Osteoblast (primary cell): Measurements from ENCODE around the gene SND1. TPM values are rescaled to one million over a fixed set of nuclear protein-coding genes. Genes with fewer than 3 reads are reported as not detected.

Experiments used
- DNase-seq: peaks from one replicate; pipeline ENCODE4 v3.0.0; 2011; ENCODE audit warnings: low spot score, mixed read lengths; ENCODE audit not compliant: insufficient read length; ENCODE audit errors: missing footprints
- H2AFZ ChIP-seq: 2 replicates; pipeline ENCODE4 v1.6.0; 2011; ENCODE audit warnings: mild to moderate bottlenecking, low read length
- H3K27ac ChIP-seq: 2 replicates; pipeline ENCODE4 v1.5.1; 2011; ENCODE audit warnings: mild to moderate bottlenecking, low read depth, low read length, moderate library complexity
- H3K27me3 ChIP-seq: 2 replicates; pipeline ENCODE4 v1.6.0; 2012; ENCODE audit warnings: mild to moderate bottlenecking, control low read depth, inconsistent platforms, low read length, moderate library complexity; ENCODE audit not compliant: insufficient read depth
- H3K36me3 ChIP-seq: 2 replicates; pipeline ENCODE4 v1.5.1; 2011; ENCODE audit warnings: mild to moderate bottlenecking, low read length, control low read depth, moderate library complexity; ENCODE audit not compliant: insufficient read depth
- H3K4me1 ChIP-seq: 2 replicates; pipeline ENCODE4 v1.5.1; 2011; ENCODE audit warnings: mild to moderate bottlenecking, low read length, control low read depth, moderate library complexity; ENCODE audit not compliant: insufficient read depth
- H3K4me2 ChIP-seq: 2 replicates; pipeline ENCODE4 v1.6.0; 2011; ENCODE audit warnings: mild to moderate bottlenecking, low read length; ENCODE audit not compliant: insufficient read depth
- H3K4me3 ChIP-seq: fragments of 200-600 bp; sonication (generic); 3 replicates; pipeline ENCODE4 v1.5.1; 2012; ENCODE audit warnings: mild to moderate bottlenecking, low read length, inconsistent platforms; ENCODE audit not compliant: insufficient read depth
- H3K79me2 ChIP-seq: 2 replicates; pipeline ENCODE4 v1.6.0; 2012; ENCODE audit warnings: mild to moderate bottlenecking, low read length, control low read depth, inconsistent platforms; ENCODE audit not compliant: insufficient read depth
- H3K9me3 ChIP-seq: 2 replicates; pipeline ENCODE4 v1.5.1; 2011; ENCODE audit warnings: low read depth, low read length, control low read depth
- H4K20me1 ChIP-seq: 2 replicates; pipeline ENCODE4 v1.6.0; 2012; ENCODE audit warnings: mild to moderate bottlenecking, low read length, control low read depth; ENCODE audit not compliant: insufficient read depth
- CTCF ChIP-seq: IDR thresholded peaks from 2 replicates; pipeline ENCODE4 v1.5.1; 2011; ENCODE audit warnings: mild to moderate bottlenecking, low read depth, low read length, moderate library complexity; ENCODE audit errors: extremely low read depth
- total RNA-seq: library from RNA; depleted of rRNA; stranded (reverse); fragments of >200 nt; gene quantifications from 2 replicates; pipeline ENCODE4 v1.2.3, GENCODE V29; 2012

Gene SND1
- total RNA-seq, 1 donor: 257 TPM

GRCh38 chr7:127979728-127980126 is 327.7 kb downstream of the SND1 start:
- Histone ChIP-seq H3K4me2 (no peak overlapping the region), H3K27me3 (no peaks in the 10 kb centered on the region), H3K36me3 (peaks cover 8% of the 10 kb centered on the region), H3K79me2 (peaks cover 2% of the 10 kb centered on the region), H2AFZ (no peak overlapping the region), H3K9me3 (no peaks in the 10 kb centered on the region), H3K4me3 (no peak overlapping the region), H3K27ac (no peak overlapping the region), H3K4me1 (no peaks in the 10 kb centered on the region), H4K20me1 (peaks cover 9% of the 10 kb centered on the region)
- peak; percentile 34 for DNase-seq
- TF ChIP-seq CTCF: no peak

- no peak for DNase-seq
- H3K27me3 ChIP-seq: no peaks in the 10 kb centered on the region
- H3K9me3 ChIP-seq: no peaks in the 10 kb centered on the region
- H3K4me1 ChIP-seq: no peaks in the 10 kb centered on the region
- H4K20me1 ChIP-seq: peaks cover 8% of the 10 kb centered on the region
- no peak overlapping the region for H3K4me2 ChIP-seq
- no peak overlapping the region for H2AFZ ChIP-seq
- no peak overlapping the region for H3K27ac ChIP-seq
- peaks cover 4% of the 10 kb centered on the region for H3K79me2 ChIP-seq
- peaks cover 8% of the 10 kb centered on the region for H3K36me3 ChIP-seq
- no peak overlapping the region for H3K4me3 ChIP-seq
- TF ChIP-seq CTCF: no peak
Measured at GRCh38 chr7:127980901-127981300, 328.9 kb downstream of the SND1 start.

GRCh38 chr7:127981965-127982364 is 330.0 kb downstream of the SND1 start:
- TF ChIP-seq CTCF: no peak
- no peak overlapping the region for H3K4me2 ChIP-seq
- no peaks in the 10 kb centered on the region for H3K4me1 ChIP-seq
- DNase-seq: no peak
- H3K27me3 ChIP-seq: no peaks in the 10 kb centered on the region
- peaks cover 5% of the 10 kb centered on the region for H3K79me2 ChIP-seq
- H2AFZ ChIP-seq: no peak overlapping the region
- H3K36me3 ChIP-seq: peaks cover 6% of the 10 kb centered on the region
- H3K4me3 ChIP-seq: no peak overlapping the region
- no peak overlapping the region for H3K27ac ChIP-seq
- H4K20me1 ChIP-seq: peaks cover 5% of the 10 kb centered on the region
- no peaks in the 10 kb centered on the region for H3K9me3 ChIP-seq

GRCh38 chr7:127983804-127984332 is 331.9 kb downstream of the SND1 start:
- Histone ChIP-seq H4K20me1 (peaks cover 9% of the 10 kb centered on the region), H3K79me2 (peaks cover 7% of the 10 kb centered on the region), H3K27me3 (no peaks in the 10 kb centered on the region), H3K36me3 (no peaks in the 10 kb centered on the region), H3K4me3 (no peak overlapping the region), H3K4me2 (no peak overlapping the region), H3K27ac (no peak overlapping the region), H2AFZ (no peak overlapping the region), H3K4me1 (no peaks in the 10 kb centered on the region), H3K9me3 (no peaks in the 10 kb centered on the region)
- no peak for TF ChIP-seq CTCF
- DNase-seq: no peak
